Limb (tissue), 2 donors: ENCODE results near the gene ATRNL1.

ENCODE experiments used
- DNase-seq, 2 donors: peaks; one replicate each; pipeline ENCODE4 v3.0.0-alpha.2; 2016; ENCODE audit errors: extremely low spot score in 2 of 2

Gene ATRNL1

GRCh38 chr10:115833119-115833518 is 740.0 kb downstream of the ATRNL1 start:
- DNase-seq = no peak

DNA sequence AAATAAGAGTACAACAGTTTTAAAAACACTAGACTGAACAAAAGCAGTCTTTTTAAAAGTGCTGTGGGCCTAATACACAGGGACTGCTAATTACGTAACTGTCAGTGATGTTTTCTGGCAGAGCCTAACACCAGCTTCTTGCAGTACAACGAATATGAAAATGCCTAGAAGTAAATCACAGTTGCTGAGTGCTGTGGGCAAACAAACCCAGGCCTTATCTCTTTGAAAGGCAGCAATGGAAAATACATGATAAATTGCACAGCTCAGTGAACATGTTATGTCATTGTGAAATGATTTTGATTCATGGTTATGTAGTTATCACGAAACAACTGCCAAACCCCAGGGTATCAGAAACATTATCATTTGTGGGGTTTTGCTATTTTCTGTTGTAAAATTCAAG is 751.4 kb downstream of the ATRNL1 start:
- no peak for DNase-seq

DNA sequence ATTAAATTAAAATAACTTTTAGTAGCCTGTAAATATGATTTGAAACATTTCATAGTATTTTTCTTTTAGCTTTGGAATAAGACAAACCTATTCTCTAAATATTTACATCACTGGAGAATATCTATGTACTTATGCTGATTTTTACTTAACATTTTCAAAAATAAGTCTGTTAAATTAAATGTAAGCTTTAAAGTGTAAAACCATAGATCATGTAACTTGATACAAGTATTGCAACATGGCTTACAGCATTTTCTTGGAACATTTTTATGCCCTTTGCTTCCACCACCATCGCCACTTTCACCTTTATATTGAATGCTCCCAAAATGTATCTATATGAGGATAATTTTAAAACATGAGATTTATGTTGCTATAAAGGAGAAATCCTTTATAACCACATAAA is 752.8 kb downstream of the ATRNL1 start:
- no peak for DNase-seq

DNA sequence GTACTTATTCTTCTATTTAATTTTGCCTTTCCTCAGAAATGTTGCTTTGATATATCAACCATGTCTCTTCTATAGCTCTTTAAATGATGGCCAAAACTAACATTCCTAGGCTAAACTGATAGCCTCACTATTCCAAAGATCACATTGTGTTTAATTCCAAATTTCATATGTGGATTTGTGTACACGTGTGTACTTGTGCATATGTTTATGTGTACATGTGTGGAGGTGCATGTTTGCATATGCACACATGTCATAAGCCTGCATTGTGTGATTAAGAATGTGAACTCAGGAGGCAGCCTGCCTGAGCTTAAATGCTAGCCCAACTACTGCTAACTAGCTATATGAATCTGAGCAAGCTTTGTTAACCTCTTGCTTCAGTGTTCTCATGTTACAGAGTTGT is 753.4 kb downstream of the ATRNL1 start:
- DNase-seq = no peak

DNA sequence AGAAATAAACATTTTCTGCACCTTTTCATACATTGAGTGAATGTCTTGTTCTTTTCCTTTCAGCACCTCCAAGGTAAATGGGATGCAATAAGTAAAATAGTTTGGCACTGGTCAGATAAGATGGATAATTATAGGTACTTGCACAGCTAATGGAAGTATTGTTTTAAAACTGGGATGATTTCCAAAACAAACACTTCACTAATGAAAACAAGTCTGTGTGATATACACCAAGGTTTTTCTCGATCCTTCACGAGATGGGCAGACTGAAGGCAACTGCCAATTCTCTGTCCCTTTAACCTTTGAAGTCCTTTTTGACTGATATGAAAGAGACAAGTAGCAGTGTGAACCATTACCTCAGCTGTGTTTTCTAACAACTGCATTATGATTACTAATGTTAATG is 756.0 kb downstream of the ATRNL1 start:
- DNase-seq = no peak

DNA sequence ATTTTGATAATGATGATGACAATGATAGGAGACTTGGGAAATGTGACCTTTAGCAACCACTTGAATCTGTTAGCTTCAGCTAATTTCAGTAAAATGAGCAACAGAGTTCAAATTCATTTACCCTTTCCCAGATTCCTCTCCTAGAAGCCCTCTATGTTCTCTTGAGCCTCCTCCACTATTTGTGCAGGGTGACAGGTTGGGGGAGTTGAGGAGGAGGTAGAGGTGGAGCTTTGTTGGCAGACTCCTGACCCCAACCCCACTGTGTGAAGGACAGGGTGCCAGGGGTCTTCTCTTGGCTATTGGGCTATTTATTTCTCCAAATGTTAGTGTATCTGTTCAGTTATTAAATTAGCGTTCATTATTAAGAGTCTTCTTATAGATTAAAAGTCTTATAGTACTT is 757.5 kb downstream of the ATRNL1 start:
- no peak for DNase-seq

DNA sequence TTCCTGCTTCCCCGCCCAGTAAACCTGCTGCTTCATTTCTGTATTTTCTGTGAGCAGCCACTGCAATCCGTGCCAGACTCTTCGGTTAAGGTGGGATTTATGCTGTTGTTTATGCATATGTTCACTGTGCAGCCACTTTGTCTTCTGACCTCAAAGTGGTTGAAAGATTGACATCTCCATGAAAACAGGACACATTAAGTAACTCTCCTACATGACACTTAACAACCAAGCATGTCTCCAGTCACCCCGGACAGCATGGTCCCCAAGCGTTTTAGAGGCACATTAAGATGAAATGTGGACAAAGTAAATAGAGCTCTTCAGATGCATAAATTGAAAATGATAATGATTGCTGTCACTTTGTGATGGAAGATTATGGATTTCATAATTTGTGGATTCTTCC is 758.5 kb downstream of the ATRNL1 start:
- no peak for DNase-seq

GRCh38 chr10:115854740-115855435 is 761.7 kb downstream of the ATRNL1 start:
- DNase-seq = no peak

- no peak for DNase-seq
Observed at GRCh38 chr10:115856580-115856979, 763.4 kb downstream of the ATRNL1 start.

GRCh38 chr10:115857856-115858255 is 764.7 kb downstream of the ATRNL1 start:
- DNase-seq = no peak

DNA sequence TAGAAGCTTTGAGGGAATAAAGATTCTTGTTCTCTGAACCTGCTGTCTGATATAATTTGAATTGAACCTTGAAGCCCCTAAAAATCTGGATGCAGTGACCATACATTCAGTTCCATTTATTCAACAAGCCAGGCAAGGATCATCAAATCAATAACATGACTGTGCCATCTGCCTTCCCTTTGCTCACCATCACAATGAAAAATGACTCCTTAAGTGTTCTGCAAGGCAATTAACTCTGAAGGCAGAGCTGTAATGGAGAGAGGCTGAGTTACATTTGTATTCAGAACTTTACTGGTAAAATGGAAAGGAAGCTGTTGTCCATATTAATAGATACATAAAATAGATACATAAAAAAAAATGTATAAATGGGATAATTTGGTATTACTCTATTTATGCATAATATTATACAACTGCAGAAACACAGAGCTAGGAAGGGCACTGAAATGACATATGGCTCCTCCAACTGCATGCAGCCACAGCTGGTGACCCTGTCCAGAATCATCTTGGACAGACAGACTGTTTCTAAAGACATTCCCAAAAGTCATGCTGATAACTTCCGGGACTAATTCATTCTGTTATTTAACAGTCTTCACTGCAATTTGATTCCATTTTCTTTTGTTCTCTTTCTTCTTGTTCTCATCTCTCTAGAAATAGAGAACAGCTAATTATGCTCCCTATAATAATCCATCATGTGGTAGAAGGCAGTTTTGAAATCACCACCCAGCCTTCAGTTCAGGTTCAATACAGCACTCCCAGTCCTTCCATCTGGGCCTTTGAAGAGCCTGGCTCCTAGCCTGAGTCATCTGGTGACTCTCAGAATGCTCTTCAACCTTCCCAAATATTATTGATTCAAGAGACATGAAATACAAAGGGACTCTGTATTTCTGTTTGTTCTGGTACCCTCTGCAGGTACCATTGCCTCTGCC is 767.3 kb downstream of the ATRNL1 start:
- no peak for DNase-seq

DNA sequence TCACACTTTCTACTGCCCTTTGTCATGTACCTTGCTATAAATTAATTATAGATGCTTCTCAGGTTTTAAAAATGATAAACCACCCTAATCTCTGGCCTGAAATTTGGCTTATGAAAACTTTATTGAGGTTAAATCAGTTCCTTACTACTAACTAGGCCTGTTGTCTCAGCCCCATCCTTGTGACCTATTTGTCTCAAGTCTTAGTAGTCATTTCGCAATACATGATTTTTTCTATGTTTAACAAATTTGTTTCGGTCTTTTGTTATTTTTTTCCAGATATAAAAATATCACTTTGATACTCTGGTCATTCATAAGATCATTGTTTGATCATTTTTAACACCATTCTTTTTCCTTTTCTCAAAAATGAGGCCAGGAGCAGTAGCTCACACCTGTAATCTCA is 768.3 kb downstream of the ATRNL1 start:
- no peak for DNase-seq

DNA sequence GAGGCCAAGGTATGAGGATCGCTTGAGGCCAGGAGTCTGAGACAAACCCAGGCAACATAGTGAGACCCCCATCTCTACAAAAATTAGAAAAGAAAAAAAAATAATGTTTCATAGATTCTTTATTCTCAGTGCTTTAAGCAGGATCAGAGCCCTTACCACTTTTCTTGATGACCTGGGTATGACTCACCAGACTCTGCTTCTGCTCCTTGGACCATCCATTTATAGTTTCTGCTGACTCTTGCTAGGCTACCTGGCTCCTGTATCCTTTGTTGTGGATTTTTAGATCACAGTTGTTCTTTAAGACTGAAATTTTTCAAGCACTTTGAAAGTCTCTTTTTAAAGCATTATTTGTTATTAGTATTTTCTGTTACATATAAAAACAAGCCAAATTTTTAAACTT is 768.7 kb downstream of the ATRNL1 start:
- DNase-seq = no peak

DNA sequence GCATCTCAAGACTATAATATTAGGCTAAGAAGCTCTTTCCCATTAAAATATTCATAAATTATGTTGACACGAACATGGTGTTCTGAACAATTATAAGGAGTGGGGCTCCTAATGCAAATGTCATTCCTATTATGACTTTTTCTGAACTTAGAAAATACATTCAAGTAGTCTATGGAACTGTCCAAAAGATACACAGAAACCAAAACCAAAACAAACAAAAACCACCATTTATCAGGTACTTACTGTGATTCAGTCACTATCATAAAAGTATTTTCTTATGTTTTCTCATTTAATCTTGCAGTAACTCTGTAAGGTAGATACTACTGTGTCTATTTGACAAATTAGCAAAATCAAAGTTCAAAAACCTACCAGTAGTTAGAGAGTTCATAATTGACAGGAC is 773.0 kb downstream of the ATRNL1 start:
- no peak for DNase-seq

DNA sequence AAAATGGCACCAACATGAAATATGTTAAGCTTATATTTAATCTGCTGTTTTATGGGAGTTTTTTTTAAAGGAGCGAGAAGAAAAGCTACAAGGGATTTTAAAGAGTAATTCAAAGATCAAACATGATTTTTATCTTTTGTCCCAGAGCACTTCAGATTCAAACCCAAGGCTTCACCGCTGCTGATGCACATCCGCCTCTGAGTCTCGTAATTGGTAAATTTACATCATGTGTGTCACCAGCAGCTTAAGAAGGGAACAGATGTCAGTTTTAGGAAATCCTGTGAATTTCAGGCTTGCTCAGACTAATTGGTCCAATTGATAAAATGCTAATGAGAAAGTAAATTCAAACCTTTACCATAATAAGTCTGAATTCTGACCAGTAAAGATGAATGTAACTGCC is 773.5 kb downstream of the ATRNL1 start:
- DNase-seq = no peak

DNA sequence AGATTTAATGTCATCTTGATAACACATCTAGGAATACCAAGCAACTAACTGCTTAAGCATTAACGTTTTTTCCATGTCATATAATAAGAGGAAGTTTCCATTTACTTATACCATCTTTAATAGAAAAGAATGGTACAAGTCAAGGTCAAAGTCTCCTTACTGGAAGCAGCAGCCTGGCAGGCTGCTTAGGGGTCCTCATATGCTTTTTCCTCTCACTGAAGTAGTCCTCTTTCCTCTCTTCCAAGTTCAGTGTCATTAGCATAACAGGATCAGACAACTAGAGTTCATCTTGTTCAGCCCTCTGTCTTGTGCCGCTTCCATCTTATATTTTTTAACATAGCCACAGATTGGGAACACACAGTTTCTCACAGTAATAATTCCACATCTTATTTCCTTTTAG is 774.1 kb downstream of the ATRNL1 start:
- DNase-seq = no peak

- DNase-seq = no peak
Observed at GRCh38 chr10:115871855-115872254, 778.7 kb downstream of the ATRNL1 start.

DNA sequence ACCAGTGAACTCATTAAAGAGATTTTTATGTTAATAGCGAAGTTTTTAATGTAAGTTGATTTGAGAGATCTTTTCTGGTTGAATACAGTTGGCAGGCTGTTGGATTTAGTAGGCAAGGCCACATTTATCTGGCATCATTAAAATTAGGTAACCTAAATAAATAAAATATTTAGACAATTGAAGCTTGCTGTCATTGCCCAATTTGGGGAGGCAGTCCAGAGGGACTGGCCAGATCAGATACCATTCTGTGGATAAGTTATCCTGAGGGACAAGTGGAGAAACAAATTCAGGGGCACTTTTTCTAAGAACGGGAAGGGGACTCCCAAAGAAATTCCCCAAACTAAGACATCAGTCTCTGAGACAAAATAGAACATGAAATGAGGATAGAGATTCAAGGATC is 782.0 kb downstream of the ATRNL1 start:
- no peak for DNase-seq

- DNase-seq = no peak
Observed at GRCh38 chr10:115879372-115880089, 786.4 kb downstream of the ATRNL1 start.

DNA sequence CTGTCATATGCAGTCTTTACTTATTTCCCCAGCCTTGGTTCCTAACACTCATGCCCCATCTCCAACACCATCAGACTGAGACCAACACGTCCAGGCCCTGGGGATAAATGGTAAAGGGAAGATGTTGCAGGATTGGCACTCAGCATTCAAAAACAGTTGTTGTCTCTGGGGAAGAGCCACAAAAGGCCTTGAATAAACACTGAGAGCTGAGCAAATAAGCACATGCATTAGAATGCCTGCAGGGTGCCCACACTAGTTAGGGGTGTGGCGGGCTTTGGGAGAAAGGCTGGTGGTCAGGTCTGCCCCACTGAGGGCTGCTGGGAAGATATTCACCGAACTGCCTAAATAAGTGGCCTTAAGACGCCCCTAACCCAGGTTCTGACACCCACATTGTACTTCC is 788.9 kb downstream of the ATRNL1 start:
- DNase-seq = no peak

GRCh38 chr10:115883372-115883771 is 790.2 kb downstream of the ATRNL1 start:
- DNase-seq = no peak

DNA sequence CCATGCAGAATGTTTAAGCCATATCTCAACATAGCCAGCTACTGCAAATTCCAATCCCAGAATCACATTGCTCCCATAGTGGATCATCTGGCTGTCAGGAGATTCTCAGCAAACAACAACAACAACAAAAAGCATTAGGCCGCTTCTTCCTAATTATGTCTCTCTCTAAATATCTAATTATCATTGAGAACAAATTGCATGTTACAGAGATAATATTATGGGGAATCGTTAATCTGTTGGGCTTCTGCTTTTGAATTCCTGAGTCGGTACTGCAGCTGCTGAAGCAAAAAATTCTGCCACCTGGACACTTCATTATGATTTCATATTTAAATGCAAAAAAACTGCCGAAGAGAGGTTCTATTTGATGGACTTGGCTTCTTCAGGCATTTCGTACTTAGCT is 791.2 kb downstream of the ATRNL1 start:
- DNase-seq = no peak
